HG02678 (cell line): ENCODE data around the gene ACP4.
A peak's percentile ranks its signal among the peaks of the same experiment; 100 is the strongest.

Experiments
- ATAC-seq: cut with Tn5 transposase; IDR thresholded peaks from one replicate; pipeline ENCODE4 v1.9.1; 2021; ENCODE audit warnings: mild to moderate bottlenecking, moderate library complexity; ENCODE audit not compliant: unreplicated experiment

The ACP4 gene

GRCh38 chr19:50820549-50821247, 30.5 kb downstream of the ACP4 start:
- no peak for ATAC-seq

GRCh38 chr19:50821248-50821612, 31.0 kb downstream of the ACP4 start:
- ATAC-seq, result no peak

DNA sequence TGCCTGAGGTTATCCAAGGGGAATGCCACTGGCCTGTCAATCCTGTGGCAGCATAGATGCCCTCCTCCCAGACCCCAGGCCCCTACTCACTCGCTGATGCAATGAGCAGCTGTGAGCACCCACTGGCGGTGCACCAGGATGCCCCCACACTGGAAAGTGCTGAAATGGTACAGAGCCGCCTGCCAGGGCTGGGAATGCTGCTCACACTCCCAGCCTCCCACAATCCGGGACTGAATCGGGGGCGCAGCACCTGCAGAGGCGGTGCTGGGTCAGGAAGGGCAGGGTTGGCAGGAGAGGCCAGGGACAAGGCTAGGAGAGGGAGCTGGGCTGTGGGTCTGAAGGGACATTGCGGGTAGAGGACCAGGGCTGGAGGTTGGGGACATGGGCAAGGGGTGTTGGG, 31.4 kb downstream of the ACP4 start:
- no peak for ATAC-seq

GRCh38 chr19:50822661-50823208, 32.5 kb downstream of the ACP4 start:
- no peak for ATAC-seq

- no peak for ATAC-seq
Observed at GRCh38 chr19:50823389-50824042, 33.3 kb downstream of the ACP4 start, which contains the start of gene KLK1. Gene KLK1, minus strand, starts transcription at chr19:50823787. Its CDS starts 39 bp downstream, at chr19:50823748.

- no peak for ATAC-seq
Observed at GRCh38 chr19:50826492-50827240, 36.5 kb downstream of the ACP4 start.

GRCh38 chr19:50827476-50827875, 37.3 kb downstream of the ACP4 start:
- no peak for ATAC-seq

GRCh38 chr19:50829801-50830200, 39.6 kb downstream of the ACP4 start:
- no peak for ATAC-seq

DNA sequence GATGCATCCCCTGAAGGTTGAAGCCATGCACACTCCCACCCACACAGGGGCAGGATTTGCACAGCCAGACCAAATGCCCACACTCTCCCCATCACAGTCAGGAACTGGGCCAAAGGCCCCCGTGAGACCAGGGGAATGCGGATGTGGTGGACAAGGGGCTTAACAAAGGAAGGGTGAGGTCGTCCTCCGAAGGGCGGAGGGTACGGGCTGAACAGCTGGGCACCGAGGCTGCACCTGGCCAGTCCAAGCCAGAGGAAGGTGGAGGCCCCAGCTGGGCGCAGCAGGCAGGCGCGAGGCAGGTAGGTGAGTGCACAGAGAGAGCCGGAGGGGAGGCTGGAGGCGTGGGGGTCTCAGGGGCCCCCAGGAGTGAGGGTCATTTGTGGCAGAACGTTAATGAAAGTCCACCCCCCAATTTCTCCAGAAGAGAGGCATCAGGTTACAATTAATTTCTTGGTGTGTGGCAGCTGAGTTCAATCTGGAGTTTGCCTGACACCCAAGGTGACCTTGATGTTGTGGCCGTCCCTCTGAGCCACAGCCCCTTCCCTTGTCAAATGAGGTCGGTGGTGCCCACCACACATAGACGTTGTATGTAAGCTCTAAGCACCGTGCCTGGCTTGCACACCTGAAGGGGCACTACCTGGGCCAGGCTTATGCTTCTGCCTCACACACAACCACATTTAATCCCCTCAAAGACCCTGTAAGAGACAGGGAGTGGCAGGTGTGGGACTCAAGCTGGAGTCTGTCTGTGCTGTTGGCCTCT, 40.2 kb downstream of the ACP4 start:
- ATAC-seq, result no peak

- no peak for ATAC-seq
Observed at GRCh38 chr19:50831026-50831396, 40.8 kb downstream of the ACP4 start.

DNA sequence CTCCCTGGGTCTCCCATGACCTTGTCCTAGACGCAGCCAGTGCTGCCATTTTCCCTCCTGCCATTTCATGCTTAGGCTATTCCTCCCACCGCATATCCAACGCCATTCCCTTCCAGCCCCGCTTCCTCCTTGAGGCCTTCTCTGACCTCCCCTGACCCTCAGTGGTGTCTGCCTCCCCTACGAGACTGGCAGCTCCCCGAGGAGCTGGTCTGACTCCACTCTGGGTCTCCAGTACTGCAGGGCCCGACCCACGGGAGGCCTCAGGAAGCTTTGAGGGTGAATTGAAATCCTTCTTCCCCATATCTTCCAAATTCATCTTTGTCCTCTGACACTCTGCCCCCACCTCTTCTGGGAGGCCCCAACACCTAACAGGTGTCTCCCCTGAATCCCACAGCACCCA, 42.5 kb downstream of the ACP4 start:
- ATAC-seq, result no peak

DNA sequence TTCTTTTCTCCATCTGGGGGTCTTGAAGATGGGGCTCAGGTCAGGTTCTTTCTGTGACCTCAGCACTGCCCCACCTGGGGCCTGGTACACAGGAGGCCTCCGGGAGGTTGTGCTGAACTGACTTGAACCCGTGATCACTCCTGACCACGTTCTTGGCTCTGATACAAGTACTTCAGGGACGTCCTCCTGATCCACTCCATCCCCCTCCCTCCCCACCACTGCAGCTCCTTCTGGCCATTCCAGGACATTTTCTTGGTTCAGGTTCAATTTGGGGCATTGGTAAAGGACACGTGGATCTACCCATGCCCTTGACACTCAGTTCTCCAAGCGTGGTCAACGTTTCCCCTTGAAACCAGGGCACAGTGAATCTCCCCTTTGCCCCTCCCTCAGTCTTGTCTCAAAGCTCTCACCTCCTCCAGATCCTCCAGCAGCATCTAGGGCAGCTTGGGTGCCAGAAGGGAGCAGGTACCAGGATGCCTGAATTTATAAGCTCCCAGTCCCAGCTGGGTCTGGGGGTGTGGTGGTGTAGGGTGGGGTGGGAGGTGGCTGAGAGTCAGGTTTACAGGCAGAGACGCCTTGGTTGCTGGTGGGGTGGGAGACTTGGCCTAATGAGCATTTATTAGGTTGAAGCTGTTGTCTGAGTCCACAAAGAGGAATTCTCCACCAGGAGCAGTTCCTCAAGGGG, 43.0 kb downstream of the ACP4 start, which contains the start of gene KLK15:
Gene KLK15 (minus strand): TSS at position 458 of the 685 bp plus-strand sequence. CDS start 2,082 bp downstream, outside the sequence.
- no peak for ATAC-seq

DNA sequence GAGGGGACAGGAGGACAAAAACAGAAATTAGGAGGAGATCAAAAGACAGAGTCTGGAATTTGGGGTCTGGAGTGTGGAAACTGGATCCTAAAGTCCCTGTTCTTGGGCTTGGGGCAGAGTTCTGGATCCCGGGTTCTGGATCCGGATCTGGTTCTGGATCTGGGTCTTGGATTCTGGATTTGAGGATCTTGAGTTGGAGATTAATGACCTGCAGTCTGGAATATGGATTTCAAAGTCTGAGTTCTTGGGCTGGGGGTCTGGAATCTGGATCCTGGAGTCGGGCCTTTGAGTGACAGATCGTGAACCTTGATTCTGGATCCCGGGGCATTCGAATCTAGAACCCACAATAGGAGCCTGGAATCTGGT, 43.6 kb downstream of the ACP4 start:
- ATAC-seq, result no peak

GRCh38 chr19:50835103-50835784, 45.0 kb downstream of the ACP4 start:
- ATAC-seq, result no peak

GRCh38 chr19:50835785-50836542, 45.7 kb downstream of the ACP4 start:
- ATAC-seq, result peak; percentile 81

DNA sequence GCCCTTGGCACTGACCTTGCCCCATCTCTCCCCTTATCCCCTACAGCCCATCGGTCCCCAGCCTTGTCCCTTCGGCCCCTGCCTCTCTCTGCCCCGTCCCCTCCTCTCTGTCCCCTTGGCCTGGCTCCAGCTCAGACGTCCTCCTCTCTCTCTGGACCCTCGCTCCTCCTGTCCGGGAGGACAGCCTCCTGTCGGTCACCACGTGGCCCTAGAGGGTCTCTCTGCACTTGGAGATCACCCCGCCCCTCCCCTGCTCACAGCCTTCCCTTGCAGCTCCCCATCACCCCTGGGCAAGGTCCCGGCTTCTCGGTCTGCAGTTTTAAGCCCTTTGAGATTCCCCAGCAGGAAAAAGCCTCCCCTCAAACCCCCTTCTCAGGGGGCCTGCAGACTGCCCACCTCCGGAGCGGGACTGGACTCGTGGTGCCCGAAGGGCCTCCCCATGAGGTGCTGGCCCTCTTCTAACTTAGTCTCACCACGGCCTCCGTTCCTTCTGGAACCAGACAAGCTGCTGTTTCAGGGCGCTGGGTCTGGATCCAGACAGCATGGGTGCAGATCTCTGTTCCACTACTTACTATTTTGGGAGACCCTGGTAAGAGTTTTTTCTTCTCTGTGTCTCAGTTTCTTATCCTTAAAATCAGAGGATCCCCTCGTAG, 46.5 kb downstream of the ACP4 start:
- ATAC-seq, result no peak

GRCh38 chr19:50837300-50837699, 47.1 kb downstream of the ACP4 start:
- ATAC-seq, result no peak

DNA sequence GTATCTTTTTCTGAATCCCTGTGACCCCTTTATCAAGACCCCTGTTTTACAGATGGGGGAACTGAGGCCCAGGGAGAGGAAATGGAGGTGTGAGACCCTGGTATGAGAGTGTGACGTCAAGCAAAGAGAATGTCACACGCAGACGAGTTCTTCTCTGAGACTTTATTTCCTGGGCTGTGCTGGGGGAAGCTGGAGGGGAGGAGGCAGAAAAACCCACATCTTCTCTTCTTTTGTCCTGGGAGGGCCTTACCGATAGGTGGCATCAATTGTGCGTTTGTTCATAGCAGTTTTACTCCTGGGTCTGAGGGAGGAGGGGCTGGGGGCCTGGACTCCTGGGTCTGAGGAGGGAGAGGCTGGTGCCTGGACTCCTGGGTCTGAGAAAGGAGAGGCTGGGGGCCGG, 48.0 kb downstream of the ACP4 start:
- ATAC-seq, result no peak
